ENCODE data around the gene SALL1. TPM values are rescaled to one million over a fixed set of nuclear protein-coding genes. Genes with fewer than 3 reads are reported as not detected.
A peak's percentile ranks its signal among the peaks of the same experiment; 100 is the strongest.

Gene SALL1
- total RNA-seq, 1 donor from 2014 or later: 0.73 TPM

- H3K27ac Mint-ChIP-seq (ENCODE audit: unreplicated experiment): no peak overlapping the region
- H3K36me3 Mint-ChIP-seq (ENCODE audit: unreplicated experiment): no peaks in the 10 kb centered on the region
- H3K9me3 Mint-ChIP-seq (ENCODE audit: unreplicated experiment): no peaks in the 10 kb centered on the region
- TF ChIP-seq CTCF (IDR thresholded peaks at IDR 0.05): no peak
- no peak for DNase-seq (ENCODE audit: extremely low spot score, unreplicated experiment)
- peaks cover 27% of the 10 kb centered on the region for H3K4me1 Mint-ChIP-seq (ENCODE audit: unreplicated experiment)
- peak overlapping the region; percentile 76 for H3K4me3 Mint-ChIP-seq (ENCODE audit: unreplicated experiment)
- peaks cover 73% of the 10 kb centered on the region for H3K27me3 Mint-ChIP-seq (ENCODE audit: unreplicated experiment)
Measured at GRCh38 chr16:51151435-51151960, 428 bp upstream of the SALL1 start.

- Mint-ChIP-seq H3K36me3 (ENCODE audit: unreplicated experiment) (no peaks in the 10 kb centered on the region), H3K4me3 (ENCODE audit: unreplicated experiment) (peak overlapping the region; percentile 76), H3K27ac (ENCODE audit: unreplicated experiment) (no peak overlapping the region), H3K9me3 (ENCODE audit: unreplicated experiment) (no peaks in the 10 kb centered on the region), H3K4me1 (ENCODE audit: unreplicated experiment) (peaks cover 34% of the 10 kb centered on the region), H3K27me3 (ENCODE audit: unreplicated experiment) (peaks cover 74% of the 10 kb centered on the region)
- no peak for TF ChIP-seq CTCF (IDR thresholded peaks at IDR 0.05)
- DNase-seq (ENCODE audit: extremely low spot score, unreplicated experiment): no peak
Measured at GRCh38 chr16:51150165-51150887, 744 bp downstream of the SALL1 start.

DNA sequence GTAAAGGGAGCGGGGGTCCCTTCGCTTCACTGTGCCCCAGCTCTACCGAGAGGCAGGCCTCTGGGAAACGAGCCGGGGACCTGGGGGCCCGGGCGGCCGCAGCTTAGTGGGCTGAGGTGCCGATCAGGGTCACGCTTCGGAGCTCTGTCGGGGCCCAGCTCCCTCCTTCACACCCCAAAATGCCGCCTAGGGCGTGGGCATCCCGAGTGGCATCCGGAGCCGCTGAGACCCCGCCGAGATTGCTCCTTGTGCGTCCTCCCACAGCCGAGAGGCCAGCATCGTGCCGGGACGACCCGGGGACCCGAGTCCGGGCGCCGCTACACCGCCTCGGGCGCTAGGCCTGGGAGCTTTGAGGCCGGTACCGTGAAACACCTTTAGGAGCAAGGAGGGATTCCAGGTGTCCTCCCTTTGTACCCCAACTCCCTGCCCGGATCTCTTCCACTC is 1.3 kb downstream of the SALL1 start:
- no peaks in the 10 kb centered on the region for H3K36me3 Mint-ChIP-seq (ENCODE audit: unreplicated experiment)
- DNase-seq (ENCODE audit: extremely low spot score, unreplicated experiment): no peak
- H3K27ac Mint-ChIP-seq (ENCODE audit: unreplicated experiment): no peak overlapping the region
- H3K9me3 Mint-ChIP-seq (ENCODE audit: unreplicated experiment): no peaks in the 10 kb centered on the region
- H3K27me3 Mint-ChIP-seq (ENCODE audit: unreplicated experiment): peaks cover 74% of the 10 kb centered on the region
- H3K4me3 Mint-ChIP-seq (ENCODE audit: unreplicated experiment): peak overlapping the region; percentile 60
- TF ChIP-seq CTCF (IDR thresholded peaks at IDR 0.05): no peak
- peaks cover 35% of the 10 kb centered on the region for H3K4me1 Mint-ChIP-seq (ENCODE audit: unreplicated experiment)

- no peaks in the 10 kb centered on the region for H3K36me3 Mint-ChIP-seq (ENCODE audit: unreplicated experiment)
- H3K4me1 Mint-ChIP-seq (ENCODE audit: unreplicated experiment): peaks cover 38% of the 10 kb centered on the region
- H3K27ac Mint-ChIP-seq (ENCODE audit: unreplicated experiment): no peak overlapping the region
- TF ChIP-seq CTCF (IDR thresholded peaks at IDR 0.05): no peak
- no peaks in the 10 kb centered on the region for H3K9me3 Mint-ChIP-seq (ENCODE audit: unreplicated experiment)
- DNase-seq (ENCODE audit: extremely low spot score, unreplicated experiment): no peak
- peak overlapping the region; percentile 10 for H3K4me3 Mint-ChIP-seq (ENCODE audit: unreplicated experiment)
- H3K27me3 Mint-ChIP-seq (ENCODE audit: unreplicated experiment): peaks cover 74% of the 10 kb centered on the region
Measured at GRCh38 chr16:51149251-51149661, 1.8 kb downstream of the SALL1 start.

DNA sequence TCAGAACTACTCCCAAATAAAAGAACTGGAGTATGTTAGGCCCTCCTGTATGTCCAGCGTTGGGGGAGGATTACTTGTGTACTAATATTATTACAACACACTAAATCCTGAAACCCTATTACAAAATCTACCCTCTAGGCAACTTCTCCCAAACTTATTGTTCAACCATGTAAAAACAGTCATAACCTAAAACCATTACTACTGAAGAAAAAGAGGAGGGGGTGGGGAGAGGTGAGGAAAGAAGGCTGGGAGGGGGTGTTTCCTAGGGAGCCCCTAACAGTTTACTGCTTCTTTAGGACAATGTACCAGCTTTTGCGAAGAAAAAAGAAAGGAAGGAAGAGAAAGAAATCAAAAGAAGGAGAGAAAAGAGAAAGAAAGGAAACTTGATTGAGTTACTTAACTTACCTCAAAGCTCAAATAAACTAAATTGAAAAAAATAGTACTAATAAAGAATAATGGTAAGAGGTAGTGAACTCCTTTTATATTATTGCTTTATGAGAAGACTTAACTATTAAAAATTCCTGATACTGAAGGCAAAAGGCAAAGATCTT is 2.3 kb downstream of the SALL1 start:
- peaks cover 41% of the 10 kb centered on the region for H3K4me1 Mint-ChIP-seq (ENCODE audit: unreplicated experiment)
- H3K27ac Mint-ChIP-seq (ENCODE audit: unreplicated experiment): no peak overlapping the region

More for the DNA sequence above, 2.3 kb downstream of the SALL1 start:
- Mint-ChIP-seq H3K9me3 (ENCODE audit: unreplicated experiment) (no peaks in the 10 kb centered on the region), H3K4me3 (ENCODE audit: unreplicated experiment) (no peak overlapping the region), H3K36me3 (ENCODE audit: unreplicated experiment) (no peaks in the 10 kb centered on the region), H3K27me3 (ENCODE audit: unreplicated experiment) (peaks cover 73% of the 10 kb centered on the region)
- no peak for TF ChIP-seq CTCF (IDR thresholded peaks at IDR 0.05)
- DNase-seq (ENCODE audit: extremely low spot score, unreplicated experiment): no peak

Data from osteocyte (in vitro differentiated cells).